Measurements from ENCODE around the gene WDFY1.

- no peak for TF ChIP-seq CTCF (IDR thresholded peaks at IDR 0.05)
- TF ChIP-seq POLR2A (IDR thresholded peaks at IDR 0.05) = no peak
Measured at GRCh38 chr2:223856584-223856983, 88.6 kb downstream of the WDFY1 start.
